ENCODE measurements around the gene SNAPC2. TPM values are rescaled to one million over a fixed set of nuclear protein-coding genes. Genes with fewer than 3 reads are reported as not detected.

SNAPC2 gene
- total and polyA plus RNA-seq, 2 of the 13 experiments (the other 11 are each of a cell fraction or from before 2014, with no cell fraction given) = 10.2 to 12.7 TPM

- peak; percentile 31 for TF ChIP-seq ZNF407 (CRISPR knock-in tag; IDR thresholded peaks at IDR 0.05; ENCODE audit: not compliant biosample characterization)
- no peak for TF ChIP-seq SNRNP70 (IDR thresholded peaks at IDR 0.05; ENCODE audit: low read depth, low read length)
- no peak for TF ChIP-seq STAT5B (CRISPR knock-in tag; IDR thresholded peaks at IDR 0.05)
- no peak for TF ChIP-seq PCBP2 (optimal IDR thresholded peaks at IDR 0.05; ENCODE audit: low read depth, low read length, poor library complexity, severe bottlenecking)
- TF ChIP-seq HNF4G (IDR thresholded peaks at IDR 0.05; ENCODE audit: borderline replicate concordance, low read depth, low read length) = peak; percentile 90
- peak; percentile 35; the same call in 1 of the 2 replicates for TF ChIP-seq HNF4G (CRISPR knock-in tag; IDR thresholded peaks at IDR 0.05; ENCODE audit: borderline replicate concordance, low read depth)
- no peak; the same call in 1 of the 2 replicates for TF ChIP-seq HOXA3 (CRISPR knock-in tag; IDR thresholded peaks at IDR 0.05)
- no peak for TF ChIP-seq SKI (IDR thresholded peaks at IDR 0.05; ENCODE audit: partially characterized antibody)
- TF ChIP-seq DR1 (CRISPR knock-in tag; IDR thresholded peaks at IDR 0.05) = peak; percentile 75; the same call in 1 of the 2 replicates
- 0 out of 2 replicates have a peak, but pooled peaks have one; percentile 37 for TF ChIP-seq ZNF839 (CRISPR knock-in tag; IDR thresholded peaks at IDR 0.05; ENCODE audit: borderline replicate concordance)
- no peak for TF ChIP-seq ZNF512B (CRISPR knock-in tag; IDR thresholded peaks at IDR 0.05; ENCODE audit: borderline replicate concordance)
- peak; percentile 94 for TF ChIP-seq PATZ1 (CRISPR knock-in tag; IDR thresholded peaks at IDR 0.05)
- TF ChIP-seq KLF16 (CRISPR knock-in tag; IDR thresholded peaks at IDR 0.05) = no peak
- peak; percentile 93 for TF ChIP-seq DRAP1 (CRISPR knock-in tag; IDR thresholded peaks at IDR 0.05)
Observed at GRCh38 chr19:7918615-7919421, 1.3 kb upstream of the SNAPC2 start (continued).
